Measurements from ENCODE around the gene RRAS.

DNA sequence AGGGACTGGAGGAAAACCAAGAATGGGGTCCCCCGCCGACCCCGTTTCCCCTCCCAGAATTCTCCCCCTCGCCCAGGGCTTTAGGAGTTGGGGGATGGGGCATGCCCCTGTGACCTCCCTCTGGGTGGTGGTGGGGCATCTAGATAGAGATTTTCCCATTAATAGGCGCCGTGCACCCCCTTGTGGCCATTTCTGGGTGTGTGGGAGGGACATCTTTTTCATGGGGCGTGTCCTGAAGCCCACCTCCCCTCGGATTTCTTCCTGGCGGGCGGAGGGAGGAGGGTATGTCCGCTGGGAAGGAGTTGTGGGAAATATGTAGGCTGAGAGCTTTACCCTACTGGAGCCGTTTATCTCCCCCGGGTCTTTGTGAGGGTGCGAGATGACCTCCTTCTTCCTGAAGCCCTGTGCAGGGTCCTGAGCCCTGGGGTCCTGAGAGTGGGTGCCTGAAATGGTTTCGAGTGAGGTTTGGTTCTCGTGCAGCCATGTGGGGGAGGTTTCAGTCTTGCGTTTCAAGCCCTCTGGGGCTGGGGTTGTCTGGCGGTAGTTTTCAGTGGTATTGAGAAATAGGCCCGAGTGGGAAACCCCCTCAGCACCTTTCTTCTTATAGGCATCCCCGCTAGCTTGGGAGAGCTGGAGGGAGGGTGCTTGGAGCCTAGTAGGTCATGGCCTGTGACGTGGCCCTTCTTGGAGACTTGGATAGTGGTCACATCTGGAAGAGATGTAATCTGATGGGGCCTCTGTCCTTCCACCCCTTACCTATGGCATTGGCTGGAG is 38.1 kb upstream of the RRAS start:
- TF ChIP-seq, protein P1, sequence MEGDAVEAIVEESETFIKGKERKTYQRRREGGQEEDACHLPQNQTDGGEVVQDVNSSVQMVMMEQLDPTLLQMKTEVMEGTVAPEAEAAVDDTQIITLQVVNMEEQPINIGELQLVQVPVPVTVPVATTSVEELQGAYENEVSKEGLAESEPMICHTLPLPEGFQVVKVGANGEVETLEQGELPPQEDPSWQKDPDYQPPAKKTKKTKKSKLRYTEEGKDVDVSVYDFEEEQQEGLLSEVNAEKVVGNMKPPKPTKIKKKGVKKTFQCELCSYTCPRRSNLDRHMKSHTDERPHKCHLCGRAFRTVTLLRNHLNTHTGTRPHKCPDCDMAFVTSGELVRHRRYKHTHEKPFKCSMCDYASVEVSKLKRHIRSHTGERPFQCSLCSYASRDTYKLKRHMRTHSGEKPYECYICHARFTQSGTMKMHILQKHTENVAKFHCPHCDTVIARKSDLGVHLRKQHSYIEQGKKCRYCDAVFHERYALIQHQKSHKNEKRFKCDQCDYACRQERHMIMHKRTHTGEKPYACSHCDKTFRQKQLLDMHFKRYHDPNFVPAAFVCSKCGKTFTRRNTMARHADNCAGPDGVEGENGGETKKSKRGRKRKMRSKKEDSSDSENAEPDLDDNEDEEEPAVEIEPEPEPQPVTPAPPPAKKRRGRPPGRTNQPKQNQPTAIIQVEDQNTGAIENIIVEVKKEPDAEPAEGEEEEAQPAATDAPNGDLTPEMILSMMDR (IDR thresholded peaks at IDR 0.05) = peak in 5 of 6 experiments; percentile 41 to 60 (median 52)
- TF ChIP-seq POLR2A (IDR thresholded peaks at IDR 0.05) = no peak

Data from thyroid gland (tissue), 4 donors.